HG03565 (cell line): ENCODE results near the gene PARP8.

Experiments used
- ATAC-seq: cut with Tn5 transposase; IDR thresholded peaks from one replicate; pipeline ENCODE4 v1.9.1; 2021; ENCODE audit warnings: mild to moderate bottlenecking, moderate library complexity; ENCODE audit not compliant: unreplicated experiment

The PARP8 gene

GRCh38 chr5:50724262-50724661, 57.8 kb downstream of the PARP8 start:
- no peak for ATAC-seq

- no peak for ATAC-seq
Measured at GRCh38 chr5:50725800-50726474, 59.5 kb downstream of the PARP8 start.

DNA sequence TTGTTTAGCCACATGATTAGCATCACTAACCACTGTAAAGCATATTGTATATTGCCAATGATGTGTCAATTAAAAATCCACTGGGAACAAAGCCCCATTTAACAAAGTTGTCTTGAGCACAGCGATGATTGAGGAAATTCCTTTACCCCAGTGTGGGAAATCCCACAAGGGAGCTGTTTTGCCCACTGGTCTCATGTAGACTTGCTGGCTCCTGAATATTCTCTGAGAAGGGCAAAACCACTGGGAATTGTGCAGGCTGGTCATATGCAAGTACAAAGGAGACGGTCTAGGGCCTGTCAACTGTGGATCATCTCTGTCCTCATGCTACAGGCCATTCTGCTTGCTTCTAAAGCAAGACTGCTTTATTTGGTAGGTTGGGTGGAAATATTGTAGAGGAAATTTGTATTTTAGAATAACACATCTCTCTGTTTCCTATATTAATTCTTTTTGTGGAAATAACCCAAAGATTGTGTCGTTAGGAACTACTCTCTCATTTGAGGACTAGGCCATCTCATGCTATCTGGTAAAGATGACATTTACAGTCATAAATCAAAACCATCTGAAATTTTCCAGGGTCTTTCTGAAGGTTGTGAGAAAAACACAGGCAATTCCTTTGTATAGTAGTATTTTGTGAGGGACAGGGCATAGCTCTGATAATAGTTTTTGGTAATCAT, 60.2 kb downstream of the PARP8 start:
- ATAC-seq: peak; percentile 19

DNA sequence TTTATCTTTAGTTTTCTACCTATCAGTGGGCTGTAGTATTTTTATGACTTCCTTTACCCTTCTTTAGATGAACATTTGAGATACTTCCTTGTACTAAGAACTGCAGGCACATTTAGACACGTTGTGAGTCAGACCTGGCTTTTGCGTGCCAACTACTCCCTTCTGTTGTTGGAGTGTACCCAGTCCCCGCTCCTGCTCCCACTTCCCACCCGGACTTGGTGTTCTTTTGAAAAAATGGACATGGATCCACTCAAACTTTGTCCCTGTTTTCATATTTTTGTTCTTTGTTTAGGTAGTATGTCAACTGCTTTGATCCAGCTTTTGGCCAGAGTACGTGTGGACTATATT, 60.7 kb downstream of the PARP8 start:
- peak; percentile 36 for ATAC-seq

GRCh38 chr5:50727845-50728244, 61.4 kb downstream of the PARP8 start:
- ATAC-seq: no peak

DNA sequence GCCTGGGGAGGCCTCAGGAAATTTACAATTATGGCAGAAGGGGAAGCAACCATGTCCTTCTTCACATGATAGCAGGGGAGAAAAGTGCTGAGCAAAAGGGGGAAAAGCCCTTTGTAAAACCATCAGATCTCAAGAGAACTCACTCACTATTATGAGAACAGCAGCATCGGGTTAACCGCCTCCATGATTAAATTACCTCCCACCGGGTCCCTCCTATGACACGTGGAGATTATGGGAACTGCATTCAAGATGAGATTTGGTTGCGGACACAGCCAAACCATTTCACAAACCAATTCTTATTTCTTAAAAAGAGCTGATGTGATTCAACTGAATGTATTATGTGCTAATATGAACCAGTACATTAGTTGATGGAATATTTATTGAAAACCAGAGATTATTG, 63.9 kb downstream of the PARP8 start:
- ATAC-seq: no peak

- ATAC-seq: no peak
Measured at GRCh38 chr5:50730841-50731240, 64.4 kb downstream of the PARP8 start.

- no peak for ATAC-seq
Measured at GRCh38 chr5:50733741-50734140, 67.3 kb downstream of the PARP8 start.

- no peak for ATAC-seq
Measured at GRCh38 chr5:50738864-50739263, 72.4 kb downstream of the PARP8 start.

- ATAC-seq: no peak
Measured at GRCh38 chr5:50740832-50741231, 74.4 kb downstream of the PARP8 start.

- ATAC-seq: peak; percentile 62
Measured at GRCh38 chr5:50744776-50745175, 78.3 kb downstream of the PARP8 start.

- ATAC-seq: no peak
Measured at GRCh38 chr5:50745221-50745910, 78.9 kb downstream of the PARP8 start.

- no peak for ATAC-seq
Measured at GRCh38 chr5:50749181-50749580, 82.7 kb downstream of the PARP8 start.

DNA sequence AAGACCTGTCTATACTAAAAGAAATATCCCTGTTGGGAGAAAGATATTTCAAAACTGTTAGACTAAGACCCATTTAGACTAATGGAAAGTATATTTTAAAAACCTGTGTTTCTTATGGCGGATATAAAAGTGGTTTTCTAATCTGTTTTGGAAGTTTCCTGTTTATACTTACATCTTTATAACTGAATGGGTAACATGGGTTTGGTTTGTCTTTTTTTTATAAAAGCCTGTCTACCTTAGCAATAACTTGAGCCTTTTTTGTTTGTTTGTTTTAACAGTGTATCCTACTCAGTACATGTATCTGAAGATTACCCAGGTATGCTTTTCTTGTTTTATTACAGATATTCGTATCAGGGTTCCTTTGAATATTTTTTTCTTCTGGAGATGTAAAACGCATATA, 83.4 kb downstream of the PARP8 start:
- no peak for ATAC-seq

- ATAC-seq: peak; percentile 87
Measured at GRCh38 chr5:50751064-50751657, 84.7 kb downstream of the PARP8 start.

DNA sequence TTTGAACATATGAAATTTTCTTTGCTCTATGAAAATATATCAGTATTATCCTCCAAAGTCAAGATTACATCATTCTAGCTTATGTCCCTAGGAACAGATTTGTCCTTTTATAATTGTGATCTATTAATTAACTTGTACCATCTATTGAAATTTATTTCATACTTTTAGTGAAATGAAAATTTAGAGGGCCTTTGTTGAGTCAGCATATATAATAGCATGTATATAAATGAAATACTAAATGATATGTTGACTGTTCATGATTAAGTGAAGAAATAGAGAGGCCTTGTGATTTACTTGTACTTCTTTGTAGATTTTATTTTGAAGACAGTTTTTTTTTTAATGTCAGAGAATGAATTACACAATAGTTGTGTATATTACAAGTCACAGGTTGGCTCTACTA, 86.4 kb downstream of the PARP8 start:
- ATAC-seq: no peak

DNA sequence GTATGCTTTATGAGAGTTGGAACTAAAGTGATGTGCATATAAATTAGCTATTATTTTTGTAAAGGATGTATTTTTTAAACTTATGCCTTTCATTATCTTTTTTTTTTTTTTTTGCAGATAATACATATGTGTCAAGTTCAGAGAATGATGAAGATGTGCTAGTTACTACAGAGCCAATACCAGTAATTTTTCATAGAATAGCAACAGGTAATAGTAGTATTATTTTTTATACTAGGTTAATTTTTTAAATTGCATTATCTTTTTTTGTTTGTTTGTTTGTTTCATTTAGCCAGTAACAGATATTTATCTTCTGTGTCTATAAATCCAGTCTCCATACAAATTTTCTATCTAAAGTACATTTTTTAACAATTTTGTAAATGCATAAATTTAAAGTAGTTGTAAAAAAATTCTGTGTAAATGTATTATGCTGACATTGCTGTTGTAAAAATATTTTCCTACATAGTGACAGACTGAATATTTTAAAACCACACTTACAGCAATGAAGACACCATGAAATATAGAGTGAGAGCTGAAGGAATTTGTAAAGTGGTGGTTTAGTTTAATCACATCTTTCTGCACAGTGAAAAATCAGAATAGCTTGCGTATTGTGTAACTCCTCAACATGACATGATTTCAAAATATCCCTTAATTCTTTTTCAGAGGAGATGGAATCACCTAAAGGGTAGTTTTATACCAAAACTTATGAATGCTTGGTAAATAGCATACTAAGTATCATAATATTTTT, 93.3 kb downstream of the PARP8 start:
- ATAC-seq: no peak

DNA sequence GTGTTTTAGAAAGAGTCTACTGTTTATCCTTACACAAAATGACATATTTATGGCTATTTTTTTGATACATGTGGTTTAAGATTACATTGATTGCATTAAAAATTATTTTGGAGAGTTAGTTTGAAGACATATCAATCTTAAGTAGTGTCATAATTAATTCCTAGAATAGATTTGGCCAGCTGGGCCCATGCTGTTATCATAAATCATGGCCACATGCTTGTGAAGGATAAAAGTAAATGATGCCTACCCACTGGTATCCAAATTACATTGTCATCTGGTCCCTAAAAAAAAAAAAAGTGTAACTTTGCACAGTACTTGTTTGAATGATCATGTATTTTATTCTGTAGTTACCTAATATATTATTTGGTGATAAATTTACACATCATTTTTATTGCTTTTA, 96.9 kb downstream of the PARP8 start:
- no peak for ATAC-seq

- ATAC-seq: no peak
Measured at GRCh38 chr5:50763846-50764245, 97.4 kb downstream of the PARP8 start.

DNA sequence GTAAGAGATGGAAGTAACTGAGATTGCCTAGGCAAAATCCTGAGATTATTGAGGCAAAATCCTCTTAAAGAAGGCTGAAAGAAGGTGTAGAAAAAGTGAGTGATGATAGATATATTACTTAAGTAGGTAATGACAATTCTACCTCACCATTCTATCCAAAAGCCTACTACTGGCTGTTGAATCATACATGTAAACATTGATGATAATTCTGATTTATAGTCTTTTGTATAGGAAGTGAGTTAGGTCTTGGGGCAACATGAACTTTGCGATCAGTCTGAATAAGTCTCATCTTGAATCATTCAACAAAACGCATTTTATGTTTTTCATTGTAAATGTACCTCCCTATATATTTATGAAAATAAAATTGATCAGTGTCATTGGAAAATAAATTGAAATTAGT, 99.6 kb downstream of the PARP8 start:
- ATAC-seq: no peak

- no peak for ATAC-seq
Measured at GRCh38 chr5:50766462-50766861, 100.0 kb downstream of the PARP8 start.
